Psoas muscle (tissue), 8 donors: ENCODE results near the gene LRRC56. TPM values are rescaled to one million over a fixed set of nuclear protein-coding genes. Genes with fewer than 3 reads are reported as not detected.

Source experiments
- ATAC-seq, 4 donors: fragments of 200-7000 bp; cut with Tn5 transposase; one replicate each; pipeline ENCODE4 v1.9.1; 2020; ENCODE audit warnings: moderate library complexity in 3 of 4, mild to moderate bottlenecking in 2 of 4
- DNase-seq, 2 donors: peaks; one replicate each; pipeline ENCODE4 v3.0.0-alpha.2; 2020
- H3K27ac ChIP-seq: fragments of 200-600 bp; one replicate; pipeline ENCODE4 v1.8.0; 2022
- H3K27me3 ChIP-seq, 3 donors: fragments of 200-600 bp in 1 of 3; one replicate each; pipeline versions ENCODE4 v1.6.1 to v1.8.0; 2013 to 2022; ENCODE audit warnings: low read length in 2 of 3, mild to moderate bottlenecking in 2 of 3, moderate library complexity in 1 of 3; ENCODE audit not compliant: insufficient read depth in 3 of 3
- H3K36me3 ChIP-seq, 2 donors: fragments of 200-600 bp in 1 of 2; one replicate each; pipeline versions ENCODE4 v1.6.1 to v1.8.0; 2013 to 2022; ENCODE audit warnings: low read depth in 1 of 2, mild to moderate bottlenecking in 1 of 2, moderate library complexity in 1 of 2; ENCODE audit not compliant: insufficient read depth in 1 of 2
- H3K4me1 ChIP-seq: fragments of 200-600 bp; one replicate; pipeline ENCODE4 v1.8.0; 2022
- H3K4me3 ChIP-seq: fragments of 200-600 bp; one replicate; pipeline ENCODE4 v1.8.0; 2022; ENCODE audit warnings: mild to moderate bottlenecking
- H3K9me3 ChIP-seq: fragments of 200-600 bp; one replicate; pipeline ENCODE4 v1.8.0; 2022
- CTCF ChIP-seq: fragments of 200-600 bp; IDR thresholded peaks from one replicate; pipeline ENCODE4 v1.8.0; 2022; ENCODE audit warnings: antibody characterized with exemption
- WGBS, 3 donors: extraction: QIAGEN DNeasy Blood & Tissue Kit; methylation state at CpG; one replicate each; pipeline versions ENCODE4 v1.1.6 to v1.1.7; 2013; 5-methylcytosine and 5-hydroxymethylcytosine counted together
- intact Hi-C, 2 donors: fragments of 100-400 bp; cut with DNase I; formaldehyde crosslinking; loops; one replicate each; pipeline versions ENCODE4 v1.11.0 to v1.14.2; 2022
- polyA plus RNA-seq, 3 donors: library from polyadenylated mRNA; stranded (reverse); fragments of 200-250 nt; gene quantifications; one replicate each; pipeline ENCODE4 v1.2.3, GENCODE V29; 2013
- total RNA-seq, 4 donors: library from RNA; stranded (reverse); fragmentation: NEBNext Ultra II Directional in 2 of 4; extraction: Animal tissue kit (Norgen Biotek cat#: 25700) in 2 of 4; gene quantifications; one replicate each; pipeline versions ENCODE4 v1.2.1 to v1.2.4, GENCODE V29; 2021 to 2023
- donor health status: healthy with polysubstance abuse.
- donor health status: DM: no; HTN: no; CAD: no; lungs with moderate emphysema.
- donor health status: Bipolar disorder and iron deficiency.
- donor health status: healthy.
- donor health status: DM: yes; HTN: yes; CAD: no.
- donor health status: DM: no; HTN: no; CAD: no.
- donor health status: DM: no; HTN: no; CAD: no.
- donor health status: DM: yes; HTN: yes; CAD: no.

Gene LRRC56
- total and polyA plus RNA-seq, 7 donors: 0.30 to 0.84 (median 0.54) TPM; not detected in 1

GRCh38 chr11:587978-588380, 50.7 kb downstream of the LRRC56 start:
- 68 to 80% (median 79%) methylated on average over 6 of the region's 6 CpGs for WGBS, 3 donors
- H3K27me3 ChIP-seq: no peaks in the 10 kb centered on the region
- peak in 3 of 4 donors; percentile 56 to 68 (median 56) for ATAC-seq
- H3K36me3 ChIP-seq: peaks cover 0 to 93% of the 10 kb centered on the region in 2 donors
- H3K4me1 ChIP-seq: no peaks in the 10 kb centered on the region
- no peak for TF ChIP-seq CTCF
- no peak overlapping the region for H3K4me3 ChIP-seq
- H3K27ac ChIP-seq: no peak overlapping the region
- DNase-seq: peak in 1 of 2 donors; percentile 58
- intact Hi-C loops: no loop called here
- no peaks in the 10 kb centered on the region for H3K9me3 ChIP-seq

- peaks cover 0 to 95% of the 10 kb centered on the region in 2 donors for H3K36me3 ChIP-seq
- intact Hi-C loops: no loop called here
- no peaks in the 10 kb centered on the region for H3K27me3 ChIP-seq
- H3K4me1 ChIP-seq: no peaks in the 10 kb centered on the region
- H3K27ac ChIP-seq: no peak overlapping the region
- DNase-seq: no peak
- TF ChIP-seq CTCF: no peak
- H3K9me3 ChIP-seq: no peaks in the 10 kb centered on the region
- WGBS, 3 donors: 94 to 95% (median 94%) methylated on average over 26 of the region's 26 CpGs
- H3K4me3 ChIP-seq: no peak overlapping the region
- ATAC-seq: no peak
Measured at GRCh38 chr11:589798-590197, 52.5 kb downstream of the LRRC56 start.

GRCh38 chr11:590997-591396, 53.7 kb downstream of the LRRC56 start:
- DNase-seq (no peak), ATAC-seq (no peak)
- Histone ChIP-seq H3K36me3 (peaks cover 0 to 100% of the 10 kb centered on the region in 2 donors), H3K4me1 (no peaks in the 10 kb centered on the region), H3K9me3 (no peaks in the 10 kb centered on the region), H3K27ac (no peak overlapping the region), H3K4me3 (no peak overlapping the region), H3K27me3 (no peaks in the 10 kb centered on the region)
- intact Hi-C loops: no loop called here
- 72 to 82% (median 82%) methylated on average over 11 of the region's 11 CpGs for WGBS, 3 donors
- TF ChIP-seq CTCF: no peak

GRCh38 chr11:592501-592900, 55.2 kb downstream of the LRRC56 start:
- no peaks in the 10 kb centered on the region for H3K9me3 ChIP-seq
- no peak overlapping the region for H3K4me3 ChIP-seq
- no peaks in the 10 kb centered on the region for H3K4me1 ChIP-seq
- peaks cover 0 to 99% of the 10 kb centered on the region in 2 donors for H3K36me3 ChIP-seq
- 95 to 97% (median 96%) methylated on average over 22 of the region's 22 CpGs for WGBS, 3 donors
- intact Hi-C loops: no loop called here
- DNase-seq: no peak
- no peak for ATAC-seq
- no peaks in the 10 kb centered on the region for H3K27me3 ChIP-seq
- TF ChIP-seq CTCF: no peak
- no peak overlapping the region for H3K27ac ChIP-seq

GRCh38 chr11:592918-593317, 55.6 kb downstream of the LRRC56 start:
- DNase-seq: no peak
- Histone ChIP-seq H3K27me3 (no peaks in the 10 kb centered on the region), H3K36me3 (peaks cover 0 to 99% of the 10 kb centered on the region in 2 donors), H3K27ac (no peak overlapping the region), H3K4me3 (no peak overlapping the region), H3K9me3 (no peaks in the 10 kb centered on the region), H3K4me1 (no peaks in the 10 kb centered on the region)
- WGBS, 3 donors: 68 to 77% (median 70%) methylated on average over 10 of the region's 10 CpGs
- no peak for ATAC-seq
- intact Hi-C loops: no loop called here
- no peak for TF ChIP-seq CTCF
